H1 (cell line): ENCODE measurements around the gene UBASH3B. TPM values are rescaled to one million over a fixed set of nuclear protein-coding genes. Genes with fewer than 3 reads are reported as not detected.

Source experiments
- CTCF ChIA-PET: fragments of 300-600 bp; sonication (Branson Sonifier 250); formaldehyde crosslinking; loops from one replicate; lab custom pipeline; 2021; ENCODE audit not compliant: partially characterized antibody; lab: Charles Lee
- POLR2A ChIA-PET: fragments of 300-600 bp; sonication (Branson Sonifier 250); formaldehyde crosslinking; loops from one replicate; lab custom pipeline; 2021; ENCODE audit warnings: inconsistent platforms; ENCODE audit not compliant: partially characterized antibody; lab: Charles Lee
- DNase-seq, 2 experiments: peaks; one replicate each; pipeline versions ENCODE4 v3.0.0 to v3.0.0-alpha.2; 2010 to 2022; ENCODE audit warnings: low spot score in 2 of 2, low read depth in 1 of 2, mixed read lengths in 1 of 2
- FAIRE-seq: peaks from 2 replicates; lab custom pipeline; 2011; peaks lifted over from hg19 to GRCh38; lab: Jason Lieb, UNC
- H2AFZ ChIP-seq: 2 replicates; pipeline ENCODE4 v1.8.1; 2012; ENCODE audit warnings: low read length, inconsistent platforms
- H2AK5ac ChIP-seq: 2 replicates; pipeline ENCODE4 v1.6.1; 2013; ENCODE audit warnings: low read depth, low read length
- H2BK120ac ChIP-seq: replicated peaks from 2 replicates; pipeline ENCODE3; 2013; ENCODE audit warnings: low read depth, low read length, inconsistent platforms
- H2BK12ac ChIP-seq: 2 replicates; pipeline ENCODE4 v1.6.1; 2013; ENCODE audit warnings: low read depth, low read length
- H2BK15ac ChIP-seq: 2 replicates; pipeline ENCODE4 v1.6.1; 2013; ENCODE audit warnings: low read length
- H2BK20ac ChIP-seq: 2 replicates; pipeline ENCODE4 v1.6.1; 2013; ENCODE audit warnings: low read length
- H2BK5ac ChIP-seq: 2 replicates; pipeline ENCODE4 v1.6.1; 2013; ENCODE audit warnings: low read depth, low read length
- H3K14ac ChIP-seq: 2 replicates; pipeline ENCODE4 v1.6.1; 2013; ENCODE audit warnings: inconsistent platforms; ENCODE audit not compliant: insufficient read length
- H3K18ac ChIP-seq: 2 replicates; pipeline ENCODE4 v1.6.1; 2013; ENCODE audit warnings: low read length; ENCODE audit errors: extremely low read depth
- H3K23ac ChIP-seq: 2 replicates; pipeline ENCODE4 v1.6.1; 2013; ENCODE audit warnings: inconsistent platforms; ENCODE audit not compliant: insufficient read length
- H3K23me2 ChIP-seq: 2 replicates; pipeline ENCODE4 v1.6.1; 2013; ENCODE audit warnings: low read depth, low read length
- H3K27ac ChIP-seq: 2 replicates; pipeline ENCODE4 v1.6.1; 2011; ENCODE audit warnings: low read depth, low read length, inconsistent platforms
- H3K27me3 ChIP-seq, 4 experiments: replicated peaks in 1 of 4; 1 replicate in 1 of 4; 2 replicates in 3 of 4; pipeline versions ENCODE4 v1.6.1 to v1.8.1; 2011 to 2013; ENCODE audit warnings: low read length in 3 of 4, mild to moderate bottlenecking in 3 of 4, inconsistent platforms in 2 of 4, mixed read lengths in 2 of 4, moderate library complexity in 1 of 4; ENCODE audit not compliant: control insufficient read depth in 3 of 4, insufficient read depth in 3 of 4; ENCODE audit errors: extremely low read depth in 1 of 4
- H3K36me3 ChIP-seq, 4 experiments: 2 replicates each; pipeline versions ENCODE4 v1.6.1 to v1.8.1; 2011 to 2013; ENCODE audit warnings: mild to moderate bottlenecking in 4 of 4, low read length in 3 of 4, moderate library complexity in 2 of 4, control low read depth in 1 of 4, inconsistent platforms in 1 of 4; ENCODE audit not compliant: insufficient read depth in 4 of 4, control insufficient read depth in 2 of 4
- H3K4ac ChIP-seq: replicated peaks from 2 replicates; pipeline ENCODE3; 2013; ENCODE audit warnings: low read length, low read depth, mixed read lengths, inconsistent platforms; ENCODE audit not compliant: insufficient read length
- H3K4me1 ChIP-seq, 4 experiments: replicated peaks in 1 of 4; 1 replicate in 1 of 4; 2 replicates in 3 of 4; pipeline versions ENCODE4 v1.6.1 to v1.8.1; 2011 to 2013; ENCODE audit warnings: low read length in 3 of 4, inconsistent platforms in 2 of 4, mixed read lengths in 1 of 4; ENCODE audit not compliant: insufficient read depth in 4 of 4, control insufficient read depth in 3 of 4
- H3K4me2 ChIP-seq, 2 experiments: 2 replicates each; pipeline versions ENCODE4 v1.6.1 to v1.8.1; 2011 to 2013; ENCODE audit warnings: low read depth in 2 of 2, low read length in 2 of 2, control low read depth in 1 of 2, inconsistent platforms in 1 of 2, mild to moderate bottlenecking in 1 of 2; ENCODE audit not compliant: insufficient read depth in 1 of 2
- H3K4me3 ChIP-seq, 4 experiments: fragments of 200-600, 300-600 bp in 1 of 4; sonication (generic), shearing (Covaris generic), sonication (Bioruptor Twin) in 1 of 4; 2 replicates each; pipeline versions ENCODE4 v1.5.1 to v1.8.1; 2011 to 2016; ENCODE audit warnings: low read length in 4 of 4, low read depth in 3 of 4, control low read depth in 2 of 4, inconsistent platforms in 2 of 4, mild to moderate bottlenecking in 2 of 4, mixed read lengths in 1 of 4, moderate library complexity in 1 of 4; ENCODE audit not compliant: insufficient read depth in 2 of 4; ENCODE audit errors: extremely low read depth in 1 of 4
- H3K56ac ChIP-seq: replicated peaks from 2 replicates; pipeline ENCODE3; 2013; ENCODE audit warnings: low read depth, mild to moderate bottlenecking, mixed read lengths, low read length, inconsistent platforms; ENCODE audit not compliant: insufficient read length
- H3K79me1 ChIP-seq: 2 replicates; pipeline ENCODE4 v1.6.1; 2013; ENCODE audit warnings: low read depth, low read length, control low read depth
- H3K79me2 ChIP-seq, 2 experiments: 2 replicates each; pipeline versions ENCODE4 v1.6.1 to v1.8.1; 2012 to 2013; ENCODE audit warnings: low read length in 2 of 2, mild to moderate bottlenecking in 2 of 2, inconsistent platforms in 1 of 2; ENCODE audit not compliant: insufficient read depth in 2 of 2, control insufficient read depth in 1 of 2
- H3K9ac ChIP-seq, 4 experiments: replicated peaks in 1 of 4; 1 replicate in 1 of 4; 2 replicates in 3 of 4; pipeline versions ENCODE4 v1.6.1 to v1.8.1; 2011 to 2013; ENCODE audit warnings: low read depth in 3 of 4, low read length in 3 of 4, control low read depth in 2 of 4, mild to moderate bottlenecking in 2 of 4, moderate library complexity in 2 of 4, inconsistent platforms in 1 of 4; ENCODE audit errors: extremely low read depth in 1 of 4
- H3K9me3 ChIP-seq, 2 experiments: 2 replicates each; pipeline versions ENCODE4 v1.6.1 to v1.8.1; 2012 to 2013; ENCODE audit warnings: mild to moderate bottlenecking in 2 of 2, moderate library complexity in 2 of 2, control low read depth in 1 of 2, inconsistent platforms in 1 of 2, low read depth in 1 of 2, low read length in 1 of 2, mixed read lengths in 1 of 2; ENCODE audit not compliant: insufficient read depth in 2 of 2
- H4K20me1 ChIP-seq, 2 experiments: replicated peaks in 1 of 2; 2 replicates each; pipeline versions ENCODE3 to v1.8.1; 2011 to 2013; ENCODE audit warnings: inconsistent platforms in 2 of 2, low read length in 2 of 2, mild to moderate bottlenecking in 1 of 2; ENCODE audit not compliant: insufficient read depth in 2 of 2, control insufficient read depth in 1 of 2
- H4K5ac ChIP-seq: 2 replicates; pipeline ENCODE4 v1.6.1; 2013; ENCODE audit warnings: low read length, low read depth, mixed read lengths, inconsistent platforms; ENCODE audit not compliant: insufficient read length
- H4K8ac ChIP-seq: 2 replicates; pipeline ENCODE4 v1.8.0; 2013; ENCODE audit warnings: mild to moderate bottlenecking, moderate library complexity, low read length, inconsistent platforms; ENCODE audit not compliant: insufficient read depth; ENCODE audit errors: extremely low read depth
- H4K91ac ChIP-seq: replicated peaks from 2 replicates; pipeline ENCODE3; 2013; ENCODE audit warnings: low read length, mixed read lengths, inconsistent platforms; ENCODE audit not compliant: insufficient read length
- BACH1 ChIP-seq: IDR thresholded peaks from 2 replicates; pipeline ENCODE4 v1.6.1; 2012; ENCODE audit warnings: low read length, improper control_type of control experiment
- CREB1 ChIP-seq: IDR thresholded peaks from 2 replicates; pipeline ENCODE4 v1.6.1; 2012; ENCODE audit warnings: inconsistent platforms
- JUN ChIP-seq: IDR thresholded peaks from 2 replicates; pipeline ENCODE4 v1.6.1; 2011; ENCODE audit warnings: low read depth, mild to moderate bottlenecking, improper control_type of control experiment, low read length
- MAFK ChIP-seq: IDR thresholded peaks from 2 replicates; pipeline ENCODE4 v1.6.1; 2012; ENCODE audit warnings: low read depth, mild to moderate bottlenecking, improper control_type of control experiment, low read length
- POU5F1 ChIP-seq: IDR thresholded peaks from 2 replicates; pipeline ENCODE4 v1.6.1; 2011; ENCODE audit warnings: low read depth, mild to moderate bottlenecking, low read length, moderate library complexity
- SUZ12 ChIP-seq: fragments of 200-600 bp; sonication (generic); IDR thresholded peaks from 2 replicates; pipeline ENCODE4 v1.6.1; 2012; ENCODE audit warnings: mild to moderate bottlenecking, inconsistent platforms, low read length, moderate library complexity, mixed read lengths
- YY1 ChIP-seq: IDR thresholded peaks from 2 replicates; pipeline ENCODE4 v1.6.1; 2011; ENCODE audit warnings: low read depth, mild to moderate bottlenecking, low read length
- WGBS, 2 experiments: shearing (Covaris generic) in 1 of 2; methylation state at CpG; one replicate each; pipeline versions ENCODE4 v1.1.6 to v1.1.7; 2013 to 2015; ENCODE audit warnings: low lambda C conversion rate in 2 of 2, mixed read lengths in 2 of 2, inconsistent platforms in 1 of 2, low coverage in 1 of 2, missing lambda C conversion rate in 1 of 2; ENCODE audit not compliant: insufficient replicate concordance in 2 of 2, insufficient coverage in 1 of 2, insufficient read length in 1 of 2; ENCODE audit errors: extremely low coverage in 1 of 2, missing lambda C conversion rate in 1 of 2; 5-methylcytosine and 5-hydroxymethylcytosine counted together
- polyA plus RNA-seq, 7 experiments: library from polyadenylated mRNA; depleted of rRNA in 3 of 7; stranded (reverse) in 5 of 7; unstranded in 2 of 7; fragments of >200 nt in 5 of 7; fragments of 200-250 nt in 2 of 7; gene quantifications; 1 replicate in 5 of 7; 2 replicates in 1 of 7; 4 replicates in 1 of 7; pipeline versions ENCODE4 v1.2.1 to v1.2.3, GENCODE V29; 2011 to 2013; ENCODE audit warnings: missing spikeins in 2 of 7, mixed read lengths in 2 of 7
- total RNA-seq: library from RNA; stranded (reverse); fragmentation: NEBNext Ultra II Directional; extraction: Animal tissue kit (Norgen Biotek cat#: 25700); gene quantifications from 2 replicates; pipeline ENCODE4 v1.2.1, GENCODE V29; 2021

The UBASH3B gene
- total and polyA plus RNA-seq, 2 of the 8 experiments (the other 6 are each of a cell fraction or from before 2014, with no cell fraction given) = 7.5 to 9.5 TPM

DNA sequence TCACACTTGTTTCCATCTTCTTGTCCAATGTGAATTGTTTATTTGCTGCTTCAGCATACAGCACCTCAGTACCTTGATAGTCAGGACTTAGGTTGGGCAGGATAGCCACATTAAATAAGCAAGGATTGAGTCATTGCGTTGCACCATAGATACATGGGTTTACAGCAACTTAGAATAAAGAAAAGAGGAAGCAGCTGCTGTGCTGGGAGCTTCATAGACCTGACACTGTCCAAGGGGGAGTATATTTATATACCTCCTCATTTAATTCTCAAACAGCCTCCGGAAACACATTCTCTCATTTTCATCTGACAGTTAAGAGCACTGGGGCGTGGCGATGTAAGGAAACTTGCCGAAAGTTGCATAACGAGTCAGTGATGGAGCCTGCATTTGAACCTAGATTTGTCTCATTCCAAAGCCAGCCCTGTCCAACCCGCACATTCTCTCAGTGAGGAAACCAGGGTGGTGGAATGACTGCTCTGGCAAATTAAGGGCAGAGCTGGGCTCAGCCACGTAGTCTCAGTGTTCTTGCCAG lies 42.2 kb downstream of the UBASH3B start:
- H4K8ac ChIP-seq = no peak overlapping the region
- H3K4ac ChIP-seq = no peak overlapping the region
- H3K36me3 ChIP-seq = no peaks in the 10 kb centered on the region
- FAIRE-seq (no peak), DNase-seq (no peak)
- no peak overlapping the region for H3K4me2 ChIP-seq
- H4K20me1 ChIP-seq = no peaks in the 10 kb centered on the region
- no peak overlapping the region for H4K5ac ChIP-seq
- H3K79me2 ChIP-seq = no peaks in the 10 kb centered on the region
- no peak overlapping the region for H2BK15ac ChIP-seq
- no peak overlapping the region for H3K9ac ChIP-seq
- 86% methylated on average over 8 of the region's 8 CpGs; no CpG with 5 or more reads in 1 of the 2 experiments for WGBS, 2 experiments
- H2BK20ac ChIP-seq = no peak overlapping the region
- no peak overlapping the region for H2BK120ac ChIP-seq
- no peak overlapping the region for H3K23ac ChIP-seq
- no peak overlapping the region for H4K91ac ChIP-seq
- no peak overlapping the region for H3K4me3 ChIP-seq
- no peak overlapping the region for H2BK5ac ChIP-seq
- H3K56ac ChIP-seq = no peak overlapping the region
- H2AK5ac ChIP-seq = no peak overlapping the region
- no peaks in the 10 kb centered on the region for H3K9me3 ChIP-seq
- peaks cover 0 to under 1% (median under 1%) of the 10 kb centered on the region in 4 experiments; a peak in 1 of 7 replicates for H3K4me1 ChIP-seq
- no peak overlapping the region for H3K14ac ChIP-seq
- ChIA-PET CTCF (interaction anchor here (4.0 kb wide), 1 partner anchor 58 kb away, joined by 13 read pairs; no protein-coding TSS in a partner anchor), POLR2A (interaction anchor here (0.6 kb wide), 1 partner anchor 14 kb away, joined by 3 read pairs; no protein-coding TSS in a partner anchor)
- no peak overlapping the region for H3K27ac ChIP-seq
- H2BK12ac ChIP-seq = no peak overlapping the region
- no peaks in the 10 kb centered on the region for H3K23me2 ChIP-seq
- no peak overlapping the region for H3K18ac ChIP-seq
- H2AFZ ChIP-seq = no peak overlapping the region
- no peaks in the 10 kb centered on the region; the same call in 1 of the 2 replicates for H3K79me1 ChIP-seq
- no peaks in the 10 kb centered on the region for H3K27me3 ChIP-seq
- TF ChIP-seq CREB1 = no peak
- TF ChIP-seq YY1 = no peak
- TF ChIP-seq BACH1 = no peak
- no peak for TF ChIP-seq MAFK
- TF ChIP-seq SUZ12 = no peak
- TF ChIP-seq POU5F1 = no peak
- no peak for TF ChIP-seq JUN
